ENCODE data around the gene PTCH2.

PTCH2 gene, protein sequence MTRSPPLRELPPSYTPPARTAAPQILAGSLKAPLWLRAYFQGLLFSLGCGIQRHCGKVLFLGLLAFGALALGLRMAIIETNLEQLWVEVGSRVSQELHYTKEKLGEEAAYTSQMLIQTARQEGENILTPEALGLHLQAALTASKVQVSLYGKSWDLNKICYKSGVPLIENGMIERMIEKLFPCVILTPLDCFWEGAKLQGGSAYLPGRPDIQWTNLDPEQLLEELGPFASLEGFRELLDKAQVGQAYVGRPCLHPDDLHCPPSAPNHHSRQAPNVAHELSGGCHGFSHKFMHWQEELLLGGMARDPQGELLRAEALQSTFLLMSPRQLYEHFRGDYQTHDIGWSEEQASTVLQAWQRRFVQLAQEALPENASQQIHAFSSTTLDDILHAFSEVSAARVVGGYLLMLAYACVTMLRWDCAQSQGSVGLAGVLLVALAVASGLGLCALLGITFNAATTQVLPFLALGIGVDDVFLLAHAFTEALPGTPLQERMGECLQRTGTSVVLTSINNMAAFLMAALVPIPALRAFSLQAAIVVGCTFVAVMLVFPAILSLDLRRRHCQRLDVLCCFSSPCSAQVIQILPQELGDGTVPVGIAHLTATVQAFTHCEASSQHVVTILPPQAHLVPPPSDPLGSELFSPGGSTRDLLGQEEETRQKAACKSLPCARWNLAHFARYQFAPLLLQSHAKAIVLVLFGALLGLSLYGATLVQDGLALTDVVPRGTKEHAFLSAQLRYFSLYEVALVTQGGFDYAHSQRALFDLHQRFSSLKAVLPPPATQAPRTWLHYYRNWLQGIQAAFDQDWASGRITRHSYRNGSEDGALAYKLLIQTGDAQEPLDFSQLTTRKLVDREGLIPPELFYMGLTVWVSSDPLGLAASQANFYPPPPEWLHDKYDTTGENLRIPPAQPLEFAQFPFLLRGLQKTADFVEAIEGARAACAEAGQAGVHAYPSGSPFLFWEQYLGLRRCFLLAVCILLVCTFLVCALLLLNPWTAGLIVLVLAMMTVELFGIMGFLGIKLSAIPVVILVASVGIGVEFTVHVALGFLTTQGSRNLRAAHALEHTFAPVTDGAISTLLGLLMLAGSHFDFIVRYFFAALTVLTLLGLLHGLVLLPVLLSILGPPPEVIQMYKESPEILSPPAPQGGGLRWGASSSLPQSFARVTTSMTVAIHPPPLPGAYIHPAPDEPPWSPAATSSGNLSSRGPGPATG

DNA sequence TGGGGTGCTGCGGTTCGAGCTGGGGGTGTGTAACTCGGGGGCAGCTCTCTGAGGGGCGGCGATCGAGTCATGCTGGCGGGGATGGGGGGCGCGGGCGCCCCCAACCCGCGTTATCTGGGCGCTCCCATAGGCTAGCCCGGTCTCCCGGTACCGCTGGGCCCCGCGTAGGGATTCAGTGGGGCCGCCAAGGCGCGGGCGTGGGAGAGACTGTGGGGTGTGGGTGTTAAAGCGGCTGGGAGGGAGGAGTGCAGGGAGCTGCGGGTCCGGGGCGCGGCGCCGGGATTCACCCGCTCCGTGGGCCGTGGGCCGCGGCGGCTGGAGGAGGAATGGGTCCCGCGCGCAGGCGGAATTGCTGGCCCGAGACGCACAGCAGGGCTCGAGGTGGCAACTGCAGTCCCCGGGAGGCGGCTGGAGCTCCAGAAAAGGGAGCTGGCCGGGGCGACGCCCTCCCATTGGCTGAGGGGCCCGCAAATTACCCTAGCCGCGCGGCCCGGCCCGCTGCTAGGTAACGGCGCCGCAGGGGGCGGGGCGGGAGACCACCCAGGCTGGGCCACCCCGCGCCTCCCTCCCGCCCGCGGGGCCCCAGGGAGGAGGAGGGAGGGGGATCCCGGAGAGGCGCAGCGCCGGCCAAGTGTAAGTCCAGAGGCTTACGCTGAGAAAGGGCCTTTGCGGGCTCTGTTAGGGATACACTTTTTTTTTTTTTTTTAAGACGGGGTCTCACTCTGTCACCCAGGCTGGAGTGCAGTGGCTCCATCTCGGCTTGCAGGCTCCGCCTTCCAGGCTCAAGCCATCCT is at the start of gene PTCH2:
Gene PTCH2 (minus strand): TSS at position 392 of the 794 bp plus-strand sequence. CDS start 321 bp downstream, at position 71.
- peak; percentile 19 for DNase-seq

GRCh38 chr1:44890007-44890406 is 47.0 kb upstream of the PTCH2 start:
- no peak for DNase-seq

- no peak for DNase-seq
These were observed 42.4 kb upstream of the PTCH2 start for GRCh38 chr1:44885406-44885805.

DNA sequence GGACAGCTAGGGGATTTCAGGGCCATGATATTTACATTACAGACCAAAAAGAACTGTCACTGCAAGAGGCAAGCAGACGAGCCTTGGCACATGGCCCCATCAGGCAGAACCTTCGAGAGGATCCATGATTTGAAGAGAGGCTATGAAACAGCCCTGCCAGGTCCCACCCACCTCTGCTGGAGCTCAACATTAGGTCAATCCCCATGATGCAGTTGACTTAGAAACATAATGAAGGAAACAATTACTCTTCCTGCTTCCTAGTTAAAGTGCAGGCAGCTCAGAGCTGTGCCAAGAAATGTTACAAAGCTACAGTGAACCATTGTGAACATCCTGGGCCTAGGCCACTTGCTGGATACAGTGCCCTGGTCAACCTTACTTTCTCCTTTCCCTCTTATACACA is 41.7 kb upstream of the PTCH2 start:
- DNase-seq, result no peak

DNA sequence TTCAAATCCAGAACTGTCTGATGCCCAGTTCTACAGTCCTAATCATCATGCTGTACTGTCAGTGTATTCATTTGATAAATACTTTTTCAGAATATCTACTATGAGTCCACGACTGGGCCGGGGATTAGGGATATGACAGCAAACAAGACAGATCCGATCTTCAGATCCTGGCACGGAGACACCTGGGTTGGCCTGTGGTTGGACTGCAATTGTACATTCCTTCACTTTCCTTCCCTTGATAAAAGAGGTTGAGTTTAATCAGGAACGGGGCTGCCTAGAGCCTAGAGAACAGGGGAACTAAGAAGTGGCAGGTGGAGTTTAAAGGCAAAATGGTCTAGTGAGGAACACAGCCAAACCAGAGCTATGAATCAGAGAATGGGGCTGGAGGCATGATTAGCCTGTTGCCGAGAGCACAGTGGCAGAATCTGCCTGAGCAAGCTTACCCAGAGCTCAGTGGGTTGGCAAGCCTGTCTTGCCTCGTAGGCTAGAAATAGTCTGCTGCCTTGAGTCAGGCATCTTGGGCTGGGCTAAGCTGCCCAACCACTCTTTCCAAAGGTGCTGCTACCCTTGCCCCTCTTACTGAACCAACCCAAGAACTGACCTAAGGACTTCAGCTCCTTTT is 38.1 kb upstream of the PTCH2 start:
- no peak for DNase-seq

DNA sequence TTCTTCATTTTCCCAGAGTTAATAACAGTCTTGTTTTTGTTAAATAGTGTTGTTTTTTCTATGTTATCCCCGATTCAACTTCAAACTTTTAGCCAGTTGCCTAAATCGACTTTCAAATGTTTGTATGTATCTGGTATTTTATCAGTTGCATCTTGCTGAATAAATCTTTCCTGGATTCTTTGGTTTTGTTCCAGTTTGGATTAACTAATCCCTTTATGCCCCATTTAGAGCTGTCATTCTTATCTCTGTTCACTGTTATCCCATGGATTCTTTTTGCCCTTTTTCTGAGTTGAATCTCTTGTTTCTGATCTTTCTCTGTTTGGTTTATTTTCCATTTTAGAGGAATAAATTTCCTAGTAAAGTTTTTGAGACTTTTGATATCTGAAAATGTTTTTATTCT is 31.1 kb upstream of the PTCH2 start:
- no peak for DNase-seq

DNA sequence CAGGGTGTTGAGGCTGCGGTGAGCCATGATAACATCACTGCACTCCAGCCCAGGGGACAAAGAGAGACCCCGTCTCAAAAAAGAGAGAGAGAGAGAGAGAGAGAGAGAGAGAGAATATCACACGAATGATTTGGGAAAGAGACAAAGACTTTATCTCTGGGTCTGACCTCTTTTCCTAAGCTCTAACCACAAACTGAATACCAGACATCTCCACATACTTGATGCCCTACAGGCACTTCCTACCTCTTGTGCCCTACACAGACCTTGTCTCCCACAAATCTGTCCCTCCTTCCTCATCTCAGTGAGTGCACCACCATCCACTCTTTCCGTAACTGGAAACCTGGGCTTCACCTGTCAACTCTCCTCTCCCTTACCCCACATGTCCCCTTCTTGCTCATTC is 27.0 kb upstream of the PTCH2 start:
- DNase-seq, result no peak

DNA sequence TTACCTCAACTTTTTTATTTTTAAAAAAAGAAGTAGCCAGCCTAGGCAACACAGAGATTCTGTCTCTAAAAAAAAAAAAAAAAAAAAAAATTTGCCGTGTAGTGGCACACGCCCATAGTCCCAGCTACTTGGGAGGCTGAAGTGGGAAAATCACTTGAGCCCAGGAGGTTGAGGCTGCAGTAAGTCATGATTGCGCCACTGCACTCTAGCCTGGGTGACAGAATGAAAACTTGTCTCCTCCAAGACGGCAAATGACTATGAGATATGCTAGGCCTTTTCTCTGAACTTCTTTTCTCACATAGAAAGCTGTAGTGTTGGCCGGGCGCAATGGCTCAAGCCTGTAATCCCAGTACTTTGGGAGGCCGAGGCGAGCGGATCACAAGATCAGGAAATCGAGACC is 24.7 kb upstream of the PTCH2 start:
- DNase-seq, result no peak

GRCh38 chr1:44862829-44863401 is 19.9 kb upstream of the PTCH2 start:
- DNase-seq, result no peak

GRCh38 chr1:44860891-44861425 is 17.9 kb upstream of the PTCH2 start:
- no peak for DNase-seq

DNA sequence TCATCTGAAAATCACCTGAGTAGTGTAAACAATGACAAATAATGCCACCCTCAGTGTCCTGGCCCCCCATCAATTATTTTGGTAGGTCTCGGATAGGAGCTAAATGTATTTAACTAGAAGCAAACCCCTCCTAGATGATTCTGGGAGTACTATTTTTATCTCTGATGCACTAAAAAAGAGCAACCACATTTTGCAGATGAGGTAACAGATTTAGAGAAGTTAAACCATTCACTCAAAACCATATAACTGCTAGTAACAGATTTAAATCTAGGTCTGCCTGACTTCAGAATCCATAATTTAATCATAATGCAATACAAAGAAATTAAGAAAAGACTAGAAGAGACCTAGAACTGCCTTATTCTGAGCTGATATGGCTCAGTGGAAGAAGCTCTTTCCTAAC is 17.3 kb upstream of the PTCH2 start:
- no peak for DNase-seq

DNA sequence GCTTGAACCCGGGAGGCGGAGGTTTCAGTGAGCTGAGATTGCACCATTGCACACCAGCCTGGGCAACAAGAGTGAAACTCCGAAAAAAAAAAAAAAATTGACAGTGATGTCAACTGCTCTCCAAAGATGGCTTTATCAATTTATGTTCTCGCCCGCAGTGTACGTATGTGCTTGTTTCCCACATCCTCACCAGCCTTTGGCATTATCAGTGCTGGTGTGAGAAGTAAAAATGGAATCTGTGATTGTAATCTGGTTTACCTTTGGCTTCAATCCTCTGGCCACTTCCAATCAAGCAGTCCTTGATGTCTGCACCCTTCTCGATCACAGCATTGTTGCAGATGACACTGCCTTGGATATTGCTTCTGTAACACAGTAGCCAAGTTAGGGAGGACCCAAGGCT is 14.4 kb upstream of the PTCH2 start:
- DNase-seq, result no peak

DNA sequence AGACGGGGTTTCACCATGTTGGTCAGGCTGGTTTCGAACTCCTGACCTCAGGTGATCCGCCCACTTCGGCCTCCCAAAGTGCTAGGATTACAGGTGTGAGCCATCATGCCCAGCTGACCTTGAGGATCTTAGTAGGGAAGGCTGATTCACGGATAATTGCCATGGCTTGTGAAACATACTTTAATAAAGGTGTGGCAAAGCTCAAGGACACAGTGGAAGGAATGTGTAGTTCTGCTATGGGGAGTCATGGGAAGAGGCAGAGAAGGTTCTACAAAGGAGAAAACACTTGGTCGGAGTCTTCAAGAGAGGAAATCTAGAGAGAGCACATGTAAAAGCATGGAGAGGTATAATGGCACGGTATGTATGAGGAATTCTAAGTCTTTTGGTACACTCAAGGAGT is 12.7 kb upstream of the PTCH2 start:
- DNase-seq, result no peak

GRCh38 chr1:44854970-44855369 is 11.9 kb upstream of the PTCH2 start:
- DNase-seq, result no peak

DNA sequence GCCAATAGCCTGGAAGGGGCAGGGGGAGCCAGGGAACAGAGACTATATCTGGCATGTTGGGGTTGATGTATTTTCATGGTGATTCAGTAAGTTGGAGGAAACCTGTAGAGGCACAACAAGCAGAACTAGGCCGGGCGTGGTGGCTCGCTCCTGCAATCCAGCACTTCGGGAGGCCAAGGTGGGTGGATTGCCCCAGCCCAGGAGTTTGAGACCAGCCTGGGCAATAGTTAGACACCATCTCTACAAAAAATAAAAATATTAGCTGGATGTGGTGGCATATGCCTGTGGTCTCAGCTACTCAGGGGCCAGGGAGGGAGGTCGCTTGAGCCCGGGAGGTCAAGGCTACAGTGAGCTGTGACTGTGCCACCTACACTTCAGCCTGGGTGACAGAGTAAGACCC is 10.1 kb upstream of the PTCH2 start:
- no peak for DNase-seq

DNA sequence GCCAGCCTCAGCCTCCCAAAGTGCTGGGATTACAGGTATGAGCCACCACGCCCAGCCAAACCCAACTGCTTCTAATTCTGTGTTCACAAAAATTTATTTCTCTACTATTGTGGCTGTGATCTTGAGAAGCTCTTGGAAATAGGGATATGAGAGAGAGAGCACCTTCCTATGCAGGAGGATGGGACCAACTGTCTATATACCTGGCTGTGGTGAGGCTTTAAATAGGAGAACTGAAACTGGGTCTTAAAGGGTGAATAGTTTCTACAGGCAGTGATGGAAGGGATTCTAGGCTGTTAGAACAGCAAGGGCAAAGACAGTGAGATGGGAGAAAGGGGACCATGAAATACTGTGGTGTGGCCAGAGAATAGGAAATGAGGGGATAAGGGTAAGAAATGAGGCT is 8.3 kb upstream of the PTCH2 start:
- no peak for DNase-seq

- DNase-seq, result no peak
These were observed 6.6 kb upstream of the PTCH2 start for GRCh38 chr1:44849575-44850132.

- DNase-seq, result no peak
These were observed 5.6 kb upstream of the PTCH2 start for GRCh38 chr1:44848456-44849181.

DNA sequence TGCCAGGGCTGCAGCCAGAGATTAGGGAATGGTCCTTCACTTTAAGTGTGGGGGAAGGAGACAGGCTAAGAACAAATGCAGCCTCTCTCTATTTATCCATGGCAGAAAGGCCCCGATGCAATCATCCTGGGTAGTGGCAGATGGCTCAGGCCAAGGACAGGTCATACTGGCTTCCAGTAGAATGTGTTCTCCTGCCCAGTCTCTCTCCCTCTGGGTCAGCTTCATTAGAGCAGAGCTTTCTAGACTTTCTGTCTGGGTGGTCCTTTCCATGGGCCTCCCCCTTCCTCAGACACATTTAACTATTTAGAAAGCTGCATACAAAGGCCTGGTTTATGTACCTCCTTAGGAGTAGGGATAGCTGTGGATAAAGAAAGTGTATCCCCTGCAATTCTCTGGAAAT is 4.8 kb upstream of the PTCH2 start:
- no peak for DNase-seq

GRCh38 chr1:44846985-44847384 is 3.9 kb upstream of the PTCH2 start:
- DNase-seq, result no peak
